H1 (cell line): ENCODE data around the gene TFAP2D. TPM values are rescaled to one million over a fixed set of nuclear protein-coding genes. Genes with fewer than 3 reads are reported as not detected.

Experiments
- CTCF ChIA-PET: fragments of 300-600 bp; sonication (Branson Sonifier 250); formaldehyde crosslinking; loops from one replicate; lab custom pipeline; 2021; ENCODE audit not compliant: partially characterized antibody; lab: Charles Lee
- POLR2A ChIA-PET: fragments of 300-600 bp; sonication (Branson Sonifier 250); formaldehyde crosslinking; loops from one replicate; lab custom pipeline; 2021; ENCODE audit warnings: inconsistent platforms; ENCODE audit not compliant: partially characterized antibody; lab: Charles Lee
- DNase-seq, 2 experiments: peaks; one replicate each; pipeline versions ENCODE4 v3.0.0 to v3.0.0-alpha.2; 2010 to 2022; ENCODE audit warnings: low spot score in 2 of 2, low read depth in 1 of 2, mixed read lengths in 1 of 2
- FAIRE-seq: peaks from 2 replicates; lab custom pipeline; 2011; peaks lifted over from hg19 to GRCh38; lab: Jason Lieb, UNC
- H2AFZ ChIP-seq: 2 replicates; pipeline ENCODE4 v1.8.1; 2012; ENCODE audit warnings: low read length, inconsistent platforms
- H2AK5ac ChIP-seq: 2 replicates; pipeline ENCODE4 v1.6.1; 2013; ENCODE audit warnings: low read depth, low read length
- H2BK120ac ChIP-seq: replicated peaks from 2 replicates; pipeline ENCODE3; 2013; ENCODE audit warnings: low read depth, low read length, inconsistent platforms
- H2BK12ac ChIP-seq: 2 replicates; pipeline ENCODE4 v1.6.1; 2013; ENCODE audit warnings: low read depth, low read length
- H2BK15ac ChIP-seq: 2 replicates; pipeline ENCODE4 v1.6.1; 2013; ENCODE audit warnings: low read length
- H2BK20ac ChIP-seq: 2 replicates; pipeline ENCODE4 v1.6.1; 2013; ENCODE audit warnings: low read length
- H2BK5ac ChIP-seq: 2 replicates; pipeline ENCODE4 v1.6.1; 2013; ENCODE audit warnings: low read depth, low read length
- H3K14ac ChIP-seq: 2 replicates; pipeline ENCODE4 v1.6.1; 2013; ENCODE audit warnings: inconsistent platforms; ENCODE audit not compliant: insufficient read length
- H3K18ac ChIP-seq: 2 replicates; pipeline ENCODE4 v1.6.1; 2013; ENCODE audit warnings: low read length; ENCODE audit errors: extremely low read depth
- H3K23ac ChIP-seq: 2 replicates; pipeline ENCODE4 v1.6.1; 2013; ENCODE audit warnings: inconsistent platforms; ENCODE audit not compliant: insufficient read length
- H3K23me2 ChIP-seq: 2 replicates; pipeline ENCODE4 v1.6.1; 2013; ENCODE audit warnings: low read depth, low read length
- H3K27ac ChIP-seq: 2 replicates; pipeline ENCODE4 v1.6.1; 2011; ENCODE audit warnings: low read depth, low read length, inconsistent platforms
- H3K27me3 ChIP-seq, 4 experiments: replicated peaks in 1 of 4; 1 replicate in 1 of 4; 2 replicates in 3 of 4; pipeline versions ENCODE4 v1.6.1 to v1.8.1; 2011 to 2013; ENCODE audit warnings: low read length in 3 of 4, mild to moderate bottlenecking in 3 of 4, inconsistent platforms in 2 of 4, mixed read lengths in 2 of 4, moderate library complexity in 1 of 4; ENCODE audit not compliant: control insufficient read depth in 3 of 4, insufficient read depth in 3 of 4; ENCODE audit errors: extremely low read depth in 1 of 4
- H3K36me3 ChIP-seq, 4 experiments: 2 replicates each; pipeline versions ENCODE4 v1.6.1 to v1.8.1; 2011 to 2013; ENCODE audit warnings: mild to moderate bottlenecking in 4 of 4, low read length in 3 of 4, moderate library complexity in 2 of 4, control low read depth in 1 of 4, inconsistent platforms in 1 of 4; ENCODE audit not compliant: insufficient read depth in 4 of 4, control insufficient read depth in 2 of 4
- H3K4ac ChIP-seq: replicated peaks from 2 replicates; pipeline ENCODE3; 2013; ENCODE audit warnings: low read length, low read depth, mixed read lengths, inconsistent platforms; ENCODE audit not compliant: insufficient read length
- H3K4me1 ChIP-seq, 4 experiments: replicated peaks in 1 of 4; 1 replicate in 1 of 4; 2 replicates in 3 of 4; pipeline versions ENCODE4 v1.6.1 to v1.8.1; 2011 to 2013; ENCODE audit warnings: low read length in 3 of 4, inconsistent platforms in 2 of 4, mixed read lengths in 1 of 4; ENCODE audit not compliant: insufficient read depth in 4 of 4, control insufficient read depth in 3 of 4
- H3K4me2 ChIP-seq, 2 experiments: 2 replicates each; pipeline versions ENCODE4 v1.6.1 to v1.8.1; 2011 to 2013; ENCODE audit warnings: low read depth in 2 of 2, low read length in 2 of 2, control low read depth in 1 of 2, inconsistent platforms in 1 of 2, mild to moderate bottlenecking in 1 of 2; ENCODE audit not compliant: insufficient read depth in 1 of 2
- H3K4me3 ChIP-seq, 4 experiments: fragments of 200-600, 300-600 bp in 1 of 4; sonication (generic), shearing (Covaris generic), sonication (Bioruptor Twin) in 1 of 4; 2 replicates each; pipeline versions ENCODE4 v1.5.1 to v1.8.1; 2011 to 2016; ENCODE audit warnings: low read length in 4 of 4, low read depth in 3 of 4, control low read depth in 2 of 4, inconsistent platforms in 2 of 4, mild to moderate bottlenecking in 2 of 4, mixed read lengths in 1 of 4, moderate library complexity in 1 of 4; ENCODE audit not compliant: insufficient read depth in 2 of 4; ENCODE audit errors: extremely low read depth in 1 of 4
- H3K56ac ChIP-seq: replicated peaks from 2 replicates; pipeline ENCODE3; 2013; ENCODE audit warnings: low read depth, mild to moderate bottlenecking, mixed read lengths, low read length, inconsistent platforms; ENCODE audit not compliant: insufficient read length
- H3K79me1 ChIP-seq: 2 replicates; pipeline ENCODE4 v1.6.1; 2013; ENCODE audit warnings: low read depth, low read length, control low read depth
- H3K79me2 ChIP-seq, 2 experiments: 2 replicates each; pipeline versions ENCODE4 v1.6.1 to v1.8.1; 2012 to 2013; ENCODE audit warnings: low read length in 2 of 2, mild to moderate bottlenecking in 2 of 2, inconsistent platforms in 1 of 2; ENCODE audit not compliant: insufficient read depth in 2 of 2, control insufficient read depth in 1 of 2
- H3K9ac ChIP-seq, 4 experiments: replicated peaks in 1 of 4; 1 replicate in 1 of 4; 2 replicates in 3 of 4; pipeline versions ENCODE4 v1.6.1 to v1.8.1; 2011 to 2013; ENCODE audit warnings: low read depth in 3 of 4, low read length in 3 of 4, control low read depth in 2 of 4, mild to moderate bottlenecking in 2 of 4, moderate library complexity in 2 of 4, inconsistent platforms in 1 of 4; ENCODE audit errors: extremely low read depth in 1 of 4
- H3K9me3 ChIP-seq, 2 experiments: 2 replicates each; pipeline versions ENCODE4 v1.6.1 to v1.8.1; 2012 to 2013; ENCODE audit warnings: mild to moderate bottlenecking in 2 of 2, moderate library complexity in 2 of 2, control low read depth in 1 of 2, inconsistent platforms in 1 of 2, low read depth in 1 of 2, low read length in 1 of 2, mixed read lengths in 1 of 2; ENCODE audit not compliant: insufficient read depth in 2 of 2
- H4K20me1 ChIP-seq, 2 experiments: replicated peaks in 1 of 2; 2 replicates each; pipeline versions ENCODE3 to v1.8.1; 2011 to 2013; ENCODE audit warnings: inconsistent platforms in 2 of 2, low read length in 2 of 2, mild to moderate bottlenecking in 1 of 2; ENCODE audit not compliant: insufficient read depth in 2 of 2, control insufficient read depth in 1 of 2
- H4K5ac ChIP-seq: 2 replicates; pipeline ENCODE4 v1.6.1; 2013; ENCODE audit warnings: low read length, low read depth, mixed read lengths, inconsistent platforms; ENCODE audit not compliant: insufficient read length
- H4K8ac ChIP-seq: 2 replicates; pipeline ENCODE4 v1.8.0; 2013; ENCODE audit warnings: mild to moderate bottlenecking, moderate library complexity, low read length, inconsistent platforms; ENCODE audit not compliant: insufficient read depth; ENCODE audit errors: extremely low read depth
- H4K91ac ChIP-seq: replicated peaks from 2 replicates; pipeline ENCODE3; 2013; ENCODE audit warnings: low read length, mixed read lengths, inconsistent platforms; ENCODE audit not compliant: insufficient read length
- FOSL1 ChIP-seq: IDR thresholded peaks from 2 replicates; pipeline ENCODE4 v1.6.1; 2011; ENCODE audit warnings: mild to moderate bottlenecking, low read depth, low read length, moderate library complexity; ENCODE audit not compliant: insufficient read depth
- KDM5A ChIP-seq: fragments of 200-600 bp; IDR thresholded peaks from 2 replicates; pipeline ENCODE4 v1.7.1; 2012; ENCODE audit warnings: mild to moderate bottlenecking, low read length, inconsistent platforms, mixed read lengths
- RFX5 ChIP-seq: IDR thresholded peaks from 2 replicates; pipeline ENCODE4 v1.6.1; 2011; ENCODE audit warnings: low read depth, low read length, improper control_type of control experiment, borderline replicate concordance
- WGBS, 2 experiments: shearing (Covaris generic) in 1 of 2; methylation state at CpG; one replicate each; pipeline versions ENCODE4 v1.1.6 to v1.1.7; 2013 to 2015; ENCODE audit warnings: low lambda C conversion rate in 2 of 2, mixed read lengths in 2 of 2, inconsistent platforms in 1 of 2, low coverage in 1 of 2, missing lambda C conversion rate in 1 of 2; ENCODE audit not compliant: insufficient replicate concordance in 2 of 2, insufficient coverage in 1 of 2, insufficient read length in 1 of 2; ENCODE audit errors: extremely low coverage in 1 of 2, missing lambda C conversion rate in 1 of 2; 5-methylcytosine and 5-hydroxymethylcytosine counted together
- polyA plus RNA-seq, 7 experiments: library from polyadenylated mRNA; depleted of rRNA in 3 of 7; stranded (reverse) in 5 of 7; unstranded in 2 of 7; fragments of >200 nt in 5 of 7; fragments of 200-250 nt in 2 of 7; gene quantifications; 1 replicate in 5 of 7; 2 replicates in 1 of 7; 4 replicates in 1 of 7; pipeline versions ENCODE4 v1.2.1 to v1.2.3, GENCODE V29; 2011 to 2013; ENCODE audit warnings: missing spikeins in 2 of 7, mixed read lengths in 2 of 7
- total RNA-seq: library from RNA; stranded (reverse); fragmentation: NEBNext Ultra II Directional; extraction: Animal tissue kit (Norgen Biotek cat#: 25700); gene quantifications from 2 replicates; pipeline ENCODE4 v1.2.1, GENCODE V29; 2021
- TF ChIP-seq, protein P1 (sequence below): IDR thresholded peaks from 2 replicates; pipeline ENCODE4 v1.6.1; 2012; ENCODE audit warnings: inconsistent platforms

The TFAP2D gene
- total and polyA plus RNA-seq, 2 of the 8 experiments (the other 6 are each of a cell fraction or from before 2014, with no cell fraction given): not detected

DNA sequence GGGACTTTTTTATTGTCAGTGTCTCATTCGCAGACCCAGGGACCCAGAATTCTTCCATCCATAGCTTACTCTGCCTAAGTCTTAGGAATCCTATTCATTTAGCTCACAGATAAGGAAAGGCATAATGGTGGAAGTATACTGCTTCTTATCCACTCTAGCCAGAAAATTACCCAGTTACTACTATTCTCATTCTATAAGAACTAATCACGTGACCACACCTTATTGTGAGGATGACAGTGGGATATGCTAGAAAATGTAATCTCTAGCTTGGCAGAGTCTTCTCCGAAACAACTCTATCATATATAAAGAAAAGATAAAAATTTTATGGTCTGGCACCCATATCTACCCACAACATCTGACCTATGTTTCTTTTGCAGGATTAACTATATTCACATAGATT, 21.2 kb downstream of the TFAP2D start:
- H3K27ac ChIP-seq: no peak overlapping the region
- H3K18ac ChIP-seq: no peak overlapping the region
- H2BK15ac ChIP-seq: no peak overlapping the region
- H3K56ac ChIP-seq: no peak overlapping the region
- H3K79me2 ChIP-seq: no peaks in the 10 kb centered on the region
- H2BK12ac ChIP-seq: no peak overlapping the region
- H3K14ac ChIP-seq: no peak overlapping the region
- no peaks in the 10 kb centered on the region for H3K27me3 ChIP-seq
- no peak overlapping the region for H4K8ac ChIP-seq
- H2AK5ac ChIP-seq: no peak overlapping the region
- H3K23me2 ChIP-seq: no peaks in the 10 kb centered on the region
- no peak overlapping the region for H3K9ac ChIP-seq
- H3K36me3 ChIP-seq: no peaks in the 10 kb centered on the region
- no peak overlapping the region for H2BK20ac ChIP-seq
- DNase-seq: no peak
- 89% methylated on average over 3 of the region's 3 CpGs; no CpG with 5 or more reads in 1 of the 2 experiments for WGBS, 2 experiments
- H3K23ac ChIP-seq: no peak overlapping the region
- no peak overlapping the region for H3K4me2 ChIP-seq
- no peak overlapping the region for H4K5ac ChIP-seq
- H3K4me3 ChIP-seq: no peak overlapping the region
- H3K79me1 ChIP-seq: no peaks in the 10 kb centered on the region
- no peak overlapping the region for H2BK120ac ChIP-seq
- ChIA-PET CTCF (interaction anchor here (0.5 to 1.8 kb wide), 6 partner anchors 13 to 616 kb away, joined by 3 to 5 read pairs (median 3); no protein-coding TSS in a partner anchor), POLR2A (no interaction called here)
- no peaks in the 10 kb centered on the region for H4K20me1 ChIP-seq
- no peaks in the 10 kb centered on the region for H3K9me3 ChIP-seq
- H2BK5ac ChIP-seq: no peak overlapping the region
- no peak overlapping the region for H2AFZ ChIP-seq
- H3K4me1 ChIP-seq: peaks cover 0 to 4% (median 0%) of the 10 kb centered on the region in 4 experiments; a peak in 2 of 7 replicates
- FAIRE-seq: no peak
- no peak overlapping the region for H3K4ac ChIP-seq
- H4K91ac ChIP-seq: no peak overlapping the region
- no peak for TF ChIP-seq KDM5A
- TF ChIP-seq, protein P1, sequence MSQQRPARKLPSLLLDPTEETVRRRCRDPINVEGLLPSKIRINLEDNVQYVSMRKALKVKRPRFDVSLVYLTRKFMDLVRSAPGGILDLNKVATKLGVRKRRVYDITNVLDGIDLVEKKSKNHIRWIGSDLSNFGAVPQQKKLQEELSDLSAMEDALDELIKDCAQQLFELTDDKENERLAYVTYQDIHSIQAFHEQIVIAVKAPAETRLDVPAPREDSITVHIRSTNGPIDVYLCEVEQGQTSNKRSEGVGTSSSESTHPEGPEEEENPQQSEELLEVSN: no peak
- TF ChIP-seq RFX5: no peak
- TF ChIP-seq FOSL1: no peak
